GM19438 (cell line): Measurements from ENCODE around the gene IFITM10.

Experiments used
- ATAC-seq: cut with Tn5 transposase; IDR thresholded peaks from one replicate; pipeline ENCODE4 v1.9.1; 2021; ENCODE audit warnings: low read depth; ENCODE audit not compliant: unreplicated experiment

The IFITM10 gene

DNA sequence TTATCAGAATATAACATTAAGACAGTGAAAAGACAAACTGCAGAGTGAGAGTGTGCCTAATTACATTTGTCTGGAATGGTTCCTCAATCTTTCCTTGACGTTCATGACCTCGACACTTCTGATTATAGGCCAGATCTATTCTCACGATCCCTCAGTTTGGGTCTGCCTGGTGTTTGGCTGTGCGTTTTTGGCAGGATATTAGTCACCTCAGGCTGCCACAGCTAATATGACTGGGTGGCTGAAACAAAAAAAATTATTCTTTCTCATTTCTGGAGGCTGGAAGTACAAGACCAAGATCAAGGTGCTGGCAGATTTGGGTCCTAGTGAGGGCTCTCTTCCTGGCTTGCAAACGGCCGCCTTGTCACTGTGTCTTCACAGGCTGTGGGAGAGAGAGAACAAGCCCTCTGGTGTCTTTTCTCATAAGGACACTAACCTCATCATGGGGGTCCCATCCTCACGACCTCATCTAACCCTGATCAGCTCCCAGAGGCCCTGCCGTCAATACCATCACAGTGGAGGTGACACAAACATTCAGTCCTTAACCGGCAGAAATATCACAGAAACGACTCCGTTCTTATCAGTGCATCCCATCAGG lies 23.2 kb downstream of the IFITM10 start:
- no peak for ATAC-seq

DNA sequence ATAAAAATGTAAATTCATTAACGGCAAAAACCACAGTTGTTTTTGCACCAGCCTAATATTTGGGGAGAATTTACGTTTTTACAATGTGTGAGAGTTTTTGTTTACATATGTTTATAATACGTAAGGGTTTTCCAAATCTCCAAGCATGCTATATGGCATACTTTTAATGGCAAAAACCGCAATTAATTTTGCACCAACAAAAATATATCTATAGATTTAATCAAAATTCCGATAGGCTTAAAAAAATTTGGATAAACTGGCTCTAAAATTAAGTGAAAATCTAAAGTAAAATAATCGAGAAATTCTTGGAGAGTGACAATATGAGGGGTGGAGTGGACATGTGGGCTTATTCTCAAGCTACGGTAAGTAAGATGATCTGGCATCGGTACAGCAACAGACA lies 30.6 kb downstream of the IFITM10 start:
- no peak for ATAC-seq

DNA sequence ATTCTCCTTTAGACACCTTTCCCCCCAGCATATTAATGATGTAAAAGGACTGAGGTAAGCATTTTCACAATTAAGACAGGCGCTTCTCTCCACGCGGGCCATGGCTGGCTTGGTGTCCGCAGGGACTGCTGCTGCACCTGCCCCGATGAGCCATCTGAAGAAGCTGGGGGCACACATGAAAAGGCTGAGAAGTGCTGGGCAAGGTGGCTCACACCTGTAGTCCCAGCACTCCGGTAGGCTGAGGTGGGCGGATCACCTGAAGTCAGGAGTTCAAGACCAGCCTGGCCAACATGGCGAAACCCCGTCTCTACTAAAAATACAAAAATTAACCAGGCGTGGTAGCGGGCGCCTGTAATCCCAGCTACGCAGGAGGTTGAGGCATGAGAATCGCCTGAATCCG lies 32.1 kb downstream of the IFITM10 start:
- no peak for ATAC-seq

DNA sequence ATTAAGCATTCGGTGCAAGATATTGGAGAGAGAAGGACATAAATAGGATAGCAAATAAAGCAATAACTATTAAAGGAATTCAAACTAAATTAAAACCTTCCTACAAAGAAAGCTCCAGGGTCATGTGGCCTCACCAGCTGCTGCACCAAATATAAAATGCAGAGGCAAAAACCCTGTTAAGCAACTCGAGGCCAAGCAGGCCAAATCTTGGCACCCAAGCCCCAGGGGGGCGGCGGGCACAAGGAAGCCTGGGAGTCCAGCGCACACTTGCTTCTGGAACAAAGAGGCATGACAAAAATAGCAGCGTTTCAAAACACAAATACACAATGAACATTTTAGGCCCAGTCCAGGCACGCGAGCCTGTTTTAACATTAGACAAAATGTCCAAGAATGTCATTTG lies 32.6 kb downstream of the IFITM10 start:
- ATAC-seq: no peak

DNA sequence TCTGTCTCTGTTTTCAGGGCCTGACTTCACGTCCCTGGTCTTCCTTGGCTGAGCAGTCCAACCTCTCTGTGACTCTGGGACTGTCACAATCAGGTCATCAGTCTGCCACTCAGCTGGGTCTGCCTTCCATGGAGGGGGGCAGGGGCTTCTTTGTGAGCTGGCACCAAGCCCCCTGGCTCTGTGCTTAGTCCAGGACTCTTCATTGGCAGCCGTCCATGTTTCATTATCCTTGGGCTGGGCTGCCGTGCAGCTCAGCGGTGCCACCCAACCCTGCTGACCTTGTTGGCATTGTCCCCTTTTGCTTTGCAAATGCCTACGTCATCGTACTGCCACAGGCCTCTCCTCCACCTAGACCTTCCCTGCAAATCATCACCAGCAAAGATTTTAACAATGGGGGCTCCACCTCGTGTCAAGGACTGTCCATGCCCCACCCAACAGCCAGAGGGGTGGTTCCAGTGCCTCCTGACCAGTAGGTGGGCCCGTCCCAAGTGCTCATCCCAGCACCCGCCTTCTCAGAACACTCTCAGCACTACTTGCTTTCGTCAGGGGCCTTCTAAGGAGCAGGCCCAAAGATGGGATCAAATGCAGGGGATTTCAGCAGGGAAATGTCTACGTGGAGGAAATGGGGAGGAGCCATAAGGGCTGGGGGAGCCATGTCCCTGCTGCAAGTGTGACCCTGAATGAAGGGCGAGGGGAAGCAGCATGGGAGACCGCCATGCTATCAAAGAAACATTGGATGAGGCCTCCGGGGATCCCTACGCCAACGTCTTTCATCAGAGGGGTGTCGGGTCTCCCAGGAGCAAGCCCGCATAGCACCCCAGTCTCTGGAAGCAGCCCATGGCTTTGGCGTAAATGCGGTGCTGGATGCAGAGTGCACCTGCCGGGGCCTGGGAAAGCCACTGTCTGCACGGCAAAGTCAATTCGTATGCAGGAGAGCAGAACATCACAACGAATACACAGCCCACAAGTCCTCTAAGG lies 35.2 kb downstream of the IFITM10 start:
- ATAC-seq: no peak

DNA sequence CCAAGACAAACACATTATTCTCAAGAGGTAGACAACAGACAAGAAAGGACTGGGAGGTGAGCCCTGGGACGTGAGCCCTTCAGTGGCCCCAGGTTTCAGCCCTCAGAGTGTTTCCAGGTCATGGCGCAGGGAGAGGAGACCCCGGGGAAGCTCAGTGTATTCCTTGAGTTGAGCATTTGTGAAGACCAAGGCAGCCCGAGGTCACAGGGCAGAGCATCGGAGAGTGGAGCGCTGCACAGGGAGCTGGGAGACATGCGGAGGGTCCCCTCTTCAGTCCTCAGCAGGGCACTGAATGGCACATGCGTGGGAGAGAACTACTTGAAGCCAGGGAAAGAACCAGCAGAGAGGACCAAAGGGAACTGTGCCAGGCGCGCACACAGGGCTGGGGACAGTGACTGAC lies 41.7 kb downstream of the IFITM10 start:
- ATAC-seq: no peak

DNA sequence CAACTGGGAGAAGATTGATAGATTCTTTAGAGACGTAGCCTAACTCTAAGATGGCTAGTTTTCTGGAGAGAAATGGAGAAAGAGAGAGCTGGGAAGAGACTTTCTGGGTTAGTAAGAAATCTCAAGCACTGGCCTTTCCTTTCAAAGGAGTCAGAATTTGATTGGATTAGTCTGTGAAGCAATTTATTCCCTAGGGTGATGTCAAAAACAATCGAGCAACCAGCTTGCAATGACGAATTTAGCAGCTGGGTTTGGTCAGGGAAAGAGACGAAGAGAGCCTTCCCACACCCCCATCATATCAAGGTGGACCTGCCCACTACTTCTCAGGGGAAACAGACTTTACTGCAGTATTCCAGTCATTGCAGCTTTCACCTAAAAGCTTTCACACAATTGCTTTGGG lies 42.6 kb downstream of the IFITM10 start:
- no peak for ATAC-seq

DNA sequence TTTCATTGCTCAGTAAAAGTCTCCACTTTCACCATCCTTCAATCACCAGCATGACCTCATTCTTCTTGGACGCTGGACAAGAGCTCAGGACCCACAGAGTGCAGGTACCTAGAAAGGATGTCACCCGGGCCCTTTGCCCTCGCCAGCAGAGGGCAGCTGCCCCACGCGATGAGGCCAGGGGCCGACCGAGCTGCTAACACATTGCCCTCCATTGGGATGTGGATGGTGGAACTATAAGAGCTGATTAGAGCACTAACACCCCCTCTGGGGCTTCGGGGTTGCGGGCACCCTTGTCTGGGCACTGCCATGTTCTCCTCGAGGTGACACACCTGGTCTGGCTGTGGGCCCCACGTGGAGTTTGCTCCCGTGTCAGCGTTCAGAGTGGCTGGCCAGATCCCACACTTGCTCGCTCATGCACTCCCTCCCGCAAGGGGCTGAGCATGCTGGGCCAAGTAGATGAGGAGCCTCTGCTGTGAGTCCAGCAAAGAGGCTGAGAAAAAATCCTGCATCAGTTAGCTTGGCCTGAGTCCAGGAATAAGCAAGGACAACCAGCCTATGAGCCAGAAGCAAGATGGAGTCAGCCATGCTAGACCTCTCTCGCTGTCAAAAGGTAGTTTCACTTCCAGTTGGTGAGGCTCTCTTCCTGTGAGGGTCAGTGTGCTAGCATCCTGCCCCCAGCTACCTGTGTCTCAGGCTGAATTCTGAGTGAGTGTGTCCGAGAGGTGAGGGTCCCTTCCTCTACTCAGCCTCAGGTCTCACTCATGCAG lies 43.6 kb downstream of the IFITM10 start:
- ATAC-seq: no peak

DNA sequence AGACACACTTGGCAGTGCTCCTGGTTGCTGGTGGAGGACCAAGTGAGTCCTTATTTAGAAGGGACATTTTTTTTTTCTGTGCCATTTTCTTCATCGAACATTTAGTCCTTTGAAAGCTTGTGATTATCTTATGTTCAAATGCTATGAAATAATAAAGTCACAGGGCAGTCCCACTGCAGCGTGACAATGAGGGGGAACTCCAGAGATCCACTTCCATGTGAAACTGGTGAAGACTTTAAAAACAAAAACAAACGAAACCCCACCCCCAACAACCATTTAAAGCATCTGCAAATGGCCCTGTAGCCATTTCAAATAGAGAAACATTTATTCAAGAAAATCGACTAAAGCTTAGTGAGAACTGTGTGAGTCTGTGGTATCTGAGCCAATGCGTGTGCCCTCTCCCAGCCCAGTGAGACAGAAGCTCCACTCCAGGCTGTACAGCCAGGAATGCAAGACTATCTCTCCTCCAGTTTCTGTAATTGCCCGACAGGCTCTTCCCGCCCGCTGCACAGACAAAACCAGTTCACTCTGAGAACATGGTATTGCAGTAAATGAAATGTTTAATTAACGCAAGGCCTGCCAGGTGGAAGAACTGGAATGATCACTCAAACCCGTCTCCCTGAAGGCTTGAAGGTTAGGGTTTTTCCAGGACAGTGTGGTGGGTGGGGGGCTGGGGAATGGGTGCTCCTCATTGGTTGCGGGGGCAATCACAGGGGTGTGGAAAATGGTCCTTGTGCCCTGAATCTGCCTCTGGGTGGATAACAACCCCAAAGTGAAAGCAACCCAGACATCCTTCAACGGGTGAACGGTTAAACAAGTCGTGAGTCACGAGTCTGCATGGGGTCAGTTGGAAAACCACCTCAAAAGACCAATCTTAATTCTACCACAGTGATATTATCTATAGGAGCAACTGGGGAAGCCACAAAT lies 45.0 kb downstream of the IFITM10 start:
- ATAC-seq: no peak

DNA sequence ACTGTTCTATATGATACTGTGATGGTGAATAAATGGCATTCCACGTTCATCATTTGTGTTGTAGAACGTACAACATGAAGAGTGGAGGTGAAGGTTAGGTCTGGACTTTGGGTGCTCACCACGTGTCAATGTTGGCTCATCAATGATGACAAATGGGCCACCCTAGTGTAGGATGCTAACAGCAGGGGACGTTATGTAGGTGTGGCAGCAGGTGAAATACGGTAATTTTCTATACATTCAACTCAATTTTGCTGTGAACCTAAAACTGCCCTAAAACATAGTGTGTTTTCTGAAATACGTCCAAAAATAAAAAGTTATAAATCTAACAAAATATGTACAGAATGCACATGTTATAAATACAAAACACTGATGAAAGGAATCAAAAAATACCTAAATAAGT lies 47.2 kb downstream of the IFITM10 start:
- no peak for ATAC-seq

DNA sequence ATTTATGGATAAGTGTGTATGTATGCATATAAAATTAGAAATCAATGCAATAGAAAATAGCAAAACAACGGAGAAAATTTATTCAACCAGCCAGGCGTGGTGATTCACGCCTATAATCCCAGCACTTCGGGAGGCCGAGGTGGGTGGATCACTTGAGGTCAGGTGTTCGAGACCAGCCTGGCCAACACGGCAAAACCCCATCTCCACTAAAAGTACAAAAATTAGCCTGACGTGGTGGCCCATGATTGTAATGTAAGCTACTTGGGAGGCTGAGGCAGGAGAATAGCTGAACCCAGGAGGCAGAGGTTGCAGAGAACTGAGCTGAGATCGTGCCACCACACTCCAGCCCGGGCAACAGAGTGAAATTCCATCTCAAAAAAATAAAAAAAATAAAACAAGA lies 47.9 kb downstream of the IFITM10 start:
- ATAC-seq: no peak

DNA sequence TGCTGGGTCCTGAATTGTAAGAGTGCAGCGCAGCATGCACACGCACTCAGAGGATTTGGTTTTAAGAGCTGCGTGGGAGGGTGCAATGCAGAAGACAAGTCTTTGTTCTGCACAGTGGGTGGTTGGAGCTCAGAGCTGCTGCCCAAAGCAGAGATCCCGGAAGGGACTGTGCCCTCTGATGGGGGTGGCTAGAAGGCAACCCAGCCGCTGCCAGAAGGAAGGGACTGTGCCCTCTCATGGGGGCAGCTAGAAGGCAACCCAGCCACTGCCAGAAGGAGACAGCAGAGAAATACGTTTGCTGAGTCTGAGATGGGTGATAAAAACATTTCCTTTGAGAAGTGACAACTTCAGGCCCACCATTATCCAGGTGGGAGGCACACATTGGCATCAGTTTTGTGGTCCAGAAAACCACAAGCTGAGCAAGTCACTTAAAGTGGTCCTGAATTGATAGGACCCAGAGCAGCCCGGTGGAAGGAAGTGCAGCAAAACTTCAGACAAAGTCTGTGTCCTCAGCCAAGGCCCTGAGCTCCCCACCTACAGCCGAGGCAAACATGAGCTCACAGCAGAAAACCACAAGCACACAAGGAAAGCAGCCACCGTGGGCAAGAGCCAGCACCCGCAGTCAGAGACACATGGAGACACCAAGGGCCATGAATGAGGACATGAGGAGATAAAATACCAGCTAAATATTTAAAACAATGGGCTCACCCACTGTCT lies 49.1 kb downstream of the IFITM10 start:
- no peak for ATAC-seq

DNA sequence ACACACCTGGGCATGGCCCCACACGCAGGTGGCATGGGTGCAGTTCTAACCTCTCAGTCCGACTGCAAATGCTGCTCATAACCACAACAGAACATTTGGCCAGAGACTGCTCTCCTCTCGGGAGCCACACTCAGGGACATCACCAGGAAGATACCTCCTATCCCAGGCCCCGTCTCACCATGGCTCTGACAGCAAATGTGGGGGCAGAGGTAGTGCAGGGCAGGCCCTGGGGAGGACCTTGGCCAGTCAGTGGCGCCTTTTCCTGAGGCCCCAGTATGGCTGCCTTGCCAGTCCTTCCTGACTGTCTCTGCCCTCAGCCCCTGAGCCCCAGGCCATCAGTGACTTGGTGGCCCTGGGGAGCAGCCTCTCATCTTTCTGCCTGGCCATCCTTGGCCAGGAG lies 50.6 kb downstream of the IFITM10 start:
- no peak for ATAC-seq

DNA sequence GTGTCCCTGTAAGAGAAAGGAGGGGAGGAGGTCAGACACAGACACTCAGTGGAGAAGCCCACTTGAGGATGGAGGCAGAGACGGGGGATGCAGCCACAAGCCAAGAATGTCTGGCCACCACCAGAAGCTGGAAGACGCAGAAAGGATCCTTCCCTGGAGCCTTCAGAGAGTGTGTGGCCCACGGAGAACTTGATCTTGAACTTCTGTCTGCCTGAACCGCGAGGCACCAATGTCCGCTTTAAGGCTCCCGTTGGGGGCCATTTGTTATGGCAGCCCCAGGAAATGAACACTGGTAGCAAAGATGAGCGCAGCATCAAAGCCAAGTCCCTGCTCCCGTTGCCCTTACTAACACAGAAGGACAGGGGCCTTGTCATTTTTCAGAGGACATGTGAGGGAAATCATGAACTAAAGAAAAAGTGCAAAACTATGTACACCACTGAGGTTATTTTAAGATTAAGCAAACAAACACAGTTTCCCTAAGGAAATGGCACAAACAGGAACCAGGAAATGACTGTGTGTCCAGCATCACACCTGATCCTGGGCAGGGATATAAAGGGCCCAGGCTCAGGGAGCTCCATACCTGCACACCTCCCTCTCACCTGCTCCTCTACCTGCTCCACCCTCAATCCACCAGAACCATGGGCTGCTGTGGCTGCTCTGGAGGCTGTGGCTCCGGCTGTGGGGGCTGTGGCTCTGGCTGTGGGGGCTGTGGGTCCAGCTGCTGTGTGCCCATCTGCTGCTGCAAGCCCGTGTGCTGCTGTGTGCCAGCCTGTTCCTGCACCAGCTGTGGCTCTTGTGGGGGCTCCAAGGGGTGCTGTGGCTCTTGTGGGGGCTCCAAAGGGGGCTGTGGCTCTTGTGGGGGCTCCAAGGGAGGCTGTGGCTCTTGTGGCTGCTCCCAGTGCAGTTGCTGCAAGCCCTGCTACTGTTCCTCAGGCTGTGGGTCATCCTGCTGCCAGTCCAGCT lies 53.5 kb downstream of the IFITM10 start, which contains the start of gene KRTAP5-6:
Gene KRTAP5-6, plus strand, starts transcription at position 588 of the 963 bp plus-strand sequence. Its CDS starts 51 bp downstream, at position 639.
- ATAC-seq: no peak

DNA sequence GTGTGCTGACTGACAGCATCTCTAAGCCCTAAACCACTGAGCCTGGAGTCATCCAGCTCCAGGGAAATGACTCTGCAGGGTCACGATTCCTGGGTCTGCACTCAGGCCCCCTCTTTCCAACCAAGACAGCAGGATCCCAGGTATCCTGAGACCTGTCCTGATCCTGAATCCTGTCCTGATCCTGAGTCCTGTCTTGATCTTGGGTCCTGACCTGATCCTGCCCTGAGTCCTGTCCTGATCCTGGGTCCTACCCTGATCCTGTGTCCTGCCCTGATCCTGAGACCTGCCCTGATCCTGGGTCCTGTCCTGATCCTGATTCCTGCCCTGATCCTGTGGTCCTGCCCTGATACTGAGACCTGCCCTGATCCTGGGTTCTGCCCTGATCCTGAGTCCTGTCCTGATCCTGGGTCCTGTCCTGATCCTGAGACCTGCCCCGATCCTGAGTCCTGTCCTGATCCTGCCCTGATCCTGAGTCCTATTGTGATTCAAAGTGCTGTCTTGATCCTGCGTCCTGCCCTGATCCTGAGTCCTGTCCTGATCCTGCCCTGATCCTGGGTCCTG lies 54.8 kb downstream of the IFITM10 start:
- no peak for ATAC-seq

DNA sequence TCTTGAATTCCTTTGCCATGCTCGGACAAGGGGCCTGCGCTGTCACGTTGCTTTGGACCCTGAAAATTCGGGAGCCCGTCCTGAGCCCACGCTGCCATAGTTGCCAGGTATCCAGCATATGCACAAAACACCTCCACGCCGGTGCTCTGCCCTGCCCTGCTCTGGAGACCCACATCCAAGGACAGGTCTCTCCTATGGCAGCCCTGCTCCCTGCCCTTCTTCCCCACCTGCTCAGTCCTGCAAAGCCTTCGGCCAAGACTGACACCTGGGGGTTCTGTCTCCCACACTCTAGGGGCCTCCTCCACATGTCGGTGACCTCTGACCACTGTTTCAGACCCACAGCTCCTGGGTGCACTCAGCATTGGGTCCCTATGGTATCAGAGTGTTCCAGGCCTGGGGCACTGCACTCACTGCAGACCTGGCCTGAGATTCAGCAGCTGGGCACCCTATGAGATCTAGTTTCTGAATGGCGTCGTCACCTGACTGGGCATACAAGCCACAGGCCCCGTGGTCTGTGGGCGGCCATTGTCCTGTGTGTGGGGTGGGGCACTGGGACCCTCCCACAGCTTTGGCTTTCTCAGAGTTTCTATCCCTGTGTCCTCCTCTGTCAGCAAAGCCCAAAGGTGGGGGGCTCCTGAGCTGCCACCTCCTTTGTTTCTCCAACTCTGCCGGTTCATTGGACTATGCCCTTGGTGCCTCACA lies 55.4 kb downstream of the IFITM10 start:
- ATAC-seq: no peak

DNA sequence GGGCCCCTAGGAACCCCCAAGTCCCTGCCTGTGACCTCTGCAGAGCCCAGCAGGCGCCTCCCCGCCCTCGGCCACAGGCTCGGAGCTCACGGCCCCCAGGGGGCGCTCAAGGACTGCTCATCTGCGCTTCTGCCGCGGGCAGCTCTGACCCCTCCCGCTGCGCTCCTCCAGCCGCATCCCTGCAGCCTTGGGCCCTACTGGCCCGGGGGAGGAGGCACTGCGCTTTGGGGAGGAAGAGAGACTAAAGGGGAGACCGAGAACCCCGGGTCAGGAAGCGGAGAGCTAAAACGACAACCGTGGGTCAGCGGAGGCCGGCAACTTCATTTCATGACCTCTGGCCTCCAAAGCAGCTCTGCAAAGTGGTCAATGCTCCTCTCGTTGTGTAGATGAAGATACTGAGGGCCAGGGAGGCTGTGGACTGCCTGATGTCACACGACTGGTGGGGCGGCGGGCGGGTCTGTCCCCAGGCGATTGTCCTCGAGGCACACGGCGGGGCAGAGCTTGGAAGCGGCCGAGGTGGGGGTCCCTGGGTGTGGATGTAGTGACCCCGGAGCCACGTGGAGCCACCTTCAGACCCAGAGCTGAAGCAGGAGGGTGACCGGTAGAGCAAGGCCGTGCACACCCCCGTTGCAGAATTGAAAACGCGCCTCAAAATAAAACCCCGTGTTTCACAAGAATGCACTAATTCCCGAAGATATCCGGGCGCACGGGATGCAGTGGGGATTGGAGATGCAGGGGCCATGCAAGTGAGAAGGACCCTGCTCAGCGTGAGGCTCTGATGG lies 56.1 kb downstream of the IFITM10 start:
- ATAC-seq: no peak
